HFFc6 (cell line): ENCODE measurements around the gene JMJD4. TPM values are rescaled to one million over a fixed set of nuclear protein-coding genes. Genes with fewer than 3 reads are reported as not detected.

ENCODE experiments used
- DNase-seq: peaks from one replicate; pipeline ENCODE4 v3.0.0-alpha.2; 2018
- H3K27ac Mint-ChIP-seq: 2 replicates; pipeline ENCODE4 v1.8.0; 2020; ENCODE audit warnings: mild to moderate bottlenecking, mixed read lengths
- H3K27me3 Mint-ChIP-seq: 2 replicates; pipeline ENCODE4 v1.8.0; 2021; ENCODE audit warnings: mild to moderate bottlenecking, moderate library complexity, mixed read lengths; ENCODE audit not compliant: insufficient read depth
- H3K36me3 Mint-ChIP-seq: 2 replicates; pipeline ENCODE4 v1.8.0; 2021; ENCODE audit warnings: low read depth, mixed read lengths
- H3K4me1 Mint-ChIP-seq: 2 replicates; pipeline ENCODE4 v1.8.0; 2020; ENCODE audit warnings: low read depth, mixed read lengths
- H3K4me3 Mint-ChIP-seq: 2 replicates; pipeline ENCODE4 v1.8.0; 2020; ENCODE audit warnings: mild to moderate bottlenecking, moderate library complexity, mixed read lengths
- H3K9me3 Mint-ChIP-seq: 2 replicates; pipeline ENCODE4 v1.8.0; 2020; ENCODE audit warnings: mild to moderate bottlenecking, mixed read lengths
- CTCF ChIP-seq: fragments of 200-600 bp; sonication (generic); IDR thresholded peaks from 2 replicates; pipeline ENCODE4 v1.5.0; 2021; ENCODE audit warnings: antibody characterized with exemption, mild to moderate bottlenecking
- total RNA-seq, 6 experiments: library from RNA; stranded (reverse); fragmentation: NEBNext Ultra II Directional; extraction: Animal tissue kit (Norgen Biotek cat#: 25700); gene quantifications; 2 replicates in 1 of 6; 3 replicates in 5 of 6; pipeline ENCODE4 v1.2.3, GENCODE V29; 2021

JMJD4 gene
- total RNA-seq, 6 experiments from 2014 or later, result 20.2 to 23.1 (median 21.5) TPM

GRCh38 chr1:227741166-227741870 is 6.2 kb upstream of the JMJD4 start:
- peaks cover 8% of the 10 kb centered on the region; the same call in 1 of the 2 replicates for H3K4me1 Mint-ChIP-seq
- peaks cover 3% of the 10 kb centered on the region for H3K27me3 Mint-ChIP-seq
- no peak overlapping the region for H3K4me3 Mint-ChIP-seq
- H3K36me3 Mint-ChIP-seq, result no peaks in the 10 kb centered on the region
- H3K9me3 Mint-ChIP-seq, result no peaks in the 10 kb centered on the region
- no peak for DNase-seq
- no peak for TF ChIP-seq CTCF
- H3K27ac Mint-ChIP-seq, result peak overlapping the region; percentile 24; the same call in 1 of the 2 replicates

GRCh38 chr1:227740401-227740960 is 5.4 kb upstream of the JMJD4 start:
- H3K4me1 Mint-ChIP-seq, result peaks cover 8% of the 10 kb centered on the region; the same call in 1 of the 2 replicates
- no peaks in the 10 kb centered on the region for H3K36me3 Mint-ChIP-seq
- peaks cover 3% of the 10 kb centered on the region for H3K27me3 Mint-ChIP-seq
- H3K9me3 Mint-ChIP-seq, result no peaks in the 10 kb centered on the region
- no peak overlapping the region for H3K27ac Mint-ChIP-seq
- no peak for TF ChIP-seq CTCF
- no peak for DNase-seq
- no peak overlapping the region for H3K4me3 Mint-ChIP-seq

- Mint-ChIP-seq H3K36me3 (no peaks in the 10 kb centered on the region), H3K9me3 (no peaks in the 10 kb centered on the region), H3K4me1 (peaks cover 8% of the 10 kb centered on the region; the same call in 1 of the 2 replicates), H3K27ac (no peak overlapping the region), H3K27me3 (peaks cover 3% of the 10 kb centered on the region), H3K4me3 (no peak overlapping the region)
- TF ChIP-seq CTCF, result no peak
- DNase-seq, result no peak
These were observed 4.5 kb upstream of the JMJD4 start for GRCh38 chr1:227739636-227740035.

- Mint-ChIP-seq H3K4me3 (no peak overlapping the region), H3K27me3 (peaks cover 3% of the 10 kb centered on the region), H3K27ac (no peak overlapping the region), H3K9me3 (no peaks in the 10 kb centered on the region), H3K36me3 (no peaks in the 10 kb centered on the region; the same call in 1 of the 2 replicates), H3K4me1 (peaks cover 16% of the 10 kb centered on the region)
- no peak for DNase-seq
- no peak for TF ChIP-seq CTCF
These were observed 3.7 kb upstream of the JMJD4 start for GRCh38 chr1:227738820-227739219.

- Mint-ChIP-seq H3K27ac (no peak overlapping the region), H3K4me1 (peaks cover 19% of the 10 kb centered on the region), H3K4me3 (peak overlapping the region; percentile 95), H3K36me3 (no peaks in the 10 kb centered on the region; the same call in 1 of the 2 replicates), H3K9me3 (no peaks in the 10 kb centered on the region), H3K27me3 (peaks cover 4% of the 10 kb centered on the region)
- no peak for DNase-seq
- TF ChIP-seq CTCF, result no peak
These were observed 1.8 kb upstream of the JMJD4 start for GRCh38 chr1:227736814-227737432.
